PFSK-1 (cell line): ENCODE data around the gene KIF9.

Experiments
- POLR2AphosphoS5 ChIP-seq: IDR thresholded peaks from 2 replicates; pipeline ENCODE4 v1.6.1; 2012; ENCODE audit warnings: low read depth, mild to moderate bottlenecking, control low read depth, low read length, moderate library complexity
- SIN3A ChIP-seq: IDR thresholded peaks from 2 replicates; pipeline ENCODE4 v1.6.1; 2012; ENCODE audit warnings: mild to moderate bottlenecking, low read length, moderate library complexity, borderline replicate concordance; ENCODE audit not compliant: insufficient read depth
- TAF1 ChIP-seq: IDR thresholded peaks from 2 replicates; pipeline ENCODE4 v1.6.1; 2012; ENCODE audit warnings: low read length, control low read depth, borderline replicate concordance; ENCODE audit not compliant: insufficient read depth
- TF ChIP-seq, protein P1 (sequence below), 2 experiments: IDR thresholded peaks; 2 replicates each; pipeline versions ENCODE4 v1.6.1 to v1.8.0; 2011 to 2012; ENCODE audit warnings: low read depth in 2 of 2, low read length in 2 of 2, control low read depth in 1 of 2, inconsistent platforms in 1 of 2, mild to moderate bottlenecking in 1 of 2, moderate library complexity in 1 of 2; ENCODE audit not compliant: insufficient read depth in 1 of 2

DNA sequence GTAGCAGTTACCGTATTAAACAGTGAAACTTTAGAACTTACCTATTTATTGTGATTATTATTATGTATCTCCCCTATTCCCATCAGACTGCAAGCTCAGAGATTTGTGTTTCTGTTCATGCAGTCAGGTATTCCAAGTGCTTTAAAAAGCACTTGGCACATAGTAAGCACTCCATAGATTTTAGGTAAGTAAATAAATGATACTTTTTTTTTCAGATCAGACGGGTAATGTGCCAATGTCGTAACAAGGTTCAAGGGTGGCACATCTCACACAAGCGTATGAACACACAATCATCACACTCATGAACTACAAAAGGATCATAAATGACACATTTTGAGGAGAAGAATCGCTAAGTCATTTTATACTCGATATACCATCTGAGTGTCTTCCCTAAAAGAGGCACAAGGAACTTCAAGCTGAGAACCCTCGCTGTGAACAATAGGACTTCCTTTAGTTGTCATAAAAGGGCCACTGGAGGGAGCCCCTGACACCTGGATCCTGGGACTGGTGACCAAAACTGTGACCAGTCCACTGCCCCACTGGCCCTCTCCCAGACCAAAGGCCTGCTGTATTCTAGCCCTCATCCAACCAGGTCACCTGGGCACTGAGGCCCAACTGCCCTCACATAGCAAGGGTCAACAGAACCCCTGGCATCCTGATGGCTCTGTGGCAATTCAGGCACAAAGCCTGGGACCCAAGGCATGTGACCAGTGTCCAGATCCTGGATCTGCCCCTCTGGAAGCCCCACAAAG is 32.1 kb downstream of the KIF9 start:
- TF ChIP-seq TAF1 (no peak), POLR2AphosphoS5 (no peak), SIN3A (no peak)
- TF ChIP-seq, protein P1, sequence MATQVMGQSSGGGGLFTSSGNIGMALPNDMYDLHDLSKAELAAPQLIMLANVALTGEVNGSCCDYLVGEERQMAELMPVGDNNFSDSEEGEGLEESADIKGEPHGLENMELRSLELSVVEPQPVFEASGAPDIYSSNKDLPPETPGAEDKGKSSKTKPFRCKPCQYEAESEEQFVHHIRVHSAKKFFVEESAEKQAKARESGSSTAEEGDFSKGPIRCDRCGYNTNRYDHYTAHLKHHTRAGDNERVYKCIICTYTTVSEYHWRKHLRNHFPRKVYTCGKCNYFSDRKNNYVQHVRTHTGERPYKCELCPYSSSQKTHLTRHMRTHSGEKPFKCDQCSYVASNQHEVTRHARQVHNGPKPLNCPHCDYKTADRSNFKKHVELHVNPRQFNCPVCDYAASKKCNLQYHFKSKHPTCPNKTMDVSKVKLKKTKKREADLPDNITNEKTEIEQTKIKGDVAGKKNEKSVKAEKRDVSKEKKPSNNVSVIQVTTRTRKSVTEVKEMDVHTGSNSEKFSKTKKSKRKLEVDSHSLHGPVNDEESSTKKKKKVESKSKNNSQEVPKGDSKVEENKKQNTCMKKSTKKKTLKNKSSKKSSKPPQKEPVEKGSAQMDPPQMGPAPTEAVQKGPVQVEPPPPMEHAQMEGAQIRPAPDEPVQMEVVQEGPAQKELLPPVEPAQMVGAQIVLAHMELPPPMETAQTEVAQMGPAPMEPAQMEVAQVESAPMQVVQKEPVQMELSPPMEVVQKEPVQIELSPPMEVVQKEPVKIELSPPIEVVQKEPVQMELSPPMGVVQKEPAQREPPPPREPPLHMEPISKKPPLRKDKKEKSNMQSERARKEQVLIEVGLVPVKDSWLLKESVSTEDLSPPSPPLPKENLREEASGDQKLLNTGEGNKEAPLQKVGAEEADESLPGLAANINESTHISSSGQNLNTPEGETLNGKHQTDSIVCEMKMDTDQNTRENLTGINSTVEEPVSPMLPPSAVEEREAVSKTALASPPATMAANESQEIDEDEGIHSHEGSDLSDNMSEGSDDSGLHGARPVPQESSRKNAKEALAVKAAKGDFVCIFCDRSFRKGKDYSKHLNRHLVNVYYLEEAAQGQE (IDR thresholded peaks at IDR 0.05; ENCODE audit: insufficient read depth in 1 of 2, low read depth in 2 of 2, low read length in 2 of 2): no peak
